HepG2 (cell line): ENCODE data around the gene PLEKHH1. TPM values are rescaled to one million over a fixed set of nuclear protein-coding genes. Genes with fewer than 3 reads are reported as not detected.
A peak's percentile ranks its signal among the peaks of the same experiment; 100 is the strongest.

Source experiments
- ARID5B ChIP-seq: IDR thresholded peaks from 2 replicates; pipeline ENCODE4 v1.4.0; 2020; ENCODE audit warnings: mild to moderate bottlenecking, missing genetic modification reagents
- CEBPG ChIP-seq: IDR thresholded peaks from 2 replicates; pipeline ENCODE4 v1.6.1; 2016
- DMAP1 ChIP-seq: IDR thresholded peaks from 2 replicates; pipeline ENCODE4 v1.6.1; 2016
- DRAP1 ChIP-seq: IDR thresholded peaks from 2 replicates; pipeline ENCODE4 v1.6.1; 2016; ENCODE audit warnings: missing genetic modification reagents, missing compliant biosample characterization
- JUN ChIP-seq: sonication (generic); formaldehyde crosslinking; IDR thresholded peaks from 2 replicates; pipeline ENCODE4 v1.4.0; 2020; ENCODE audit warnings: mild to moderate bottlenecking, missing genetic modification reagents
- KDM2A ChIP-seq: sonication (generic); formaldehyde crosslinking; IDR thresholded peaks from 2 replicates; pipeline ENCODE4 v1.4.0; 2020; ENCODE audit warnings: low read depth, missing genetic modification reagents, borderline replicate concordance
- KMT2A ChIP-seq: sonication (generic); formaldehyde crosslinking; IDR thresholded peaks from 2 replicates; pipeline ENCODE4 v1.4.0; 2020; ENCODE audit warnings: missing genetic modification reagents
- MED1 ChIP-seq: sonication (generic); formaldehyde crosslinking; IDR thresholded peaks from 2 replicates; pipeline ENCODE4 v1.4.0; 2020; ENCODE audit warnings: missing genetic modification reagents
- PITX1 ChIP-seq: sonication (generic); formaldehyde crosslinking; IDR thresholded peaks from 2 replicates; pipeline ENCODE4 v1.5.1; 2020; ENCODE audit warnings: mild to moderate bottlenecking, missing genetic modification reagents
- RXRA ChIP-seq: sonication (generic); formaldehyde crosslinking; IDR thresholded peaks from 2 replicates; pipeline ENCODE4 v1.5.1; 2020; ENCODE audit warnings: missing genetic modification reagents
- SAP130 ChIP-seq: IDR thresholded peaks from 2 replicates; pipeline ENCODE4 v1.6.1; 2016; ENCODE audit warnings: low read depth
- SOX6 ChIP-seq, 2 experiments: fragments of 450-650 bp in 1 of 2; sonication (generic) in 1 of 2; formaldehyde crosslinking in 1 of 2; IDR thresholded peaks; 2 replicates each; pipeline versions ENCODE4 v1.4.0 to v1.6.1; 2017 to 2020; ENCODE audit warnings: antibody characterized with exemption in 1 of 2, mild to moderate bottlenecking in 1 of 2, missing genetic modification reagents in 1 of 2
- TFDP2 ChIP-seq: sonication (generic); formaldehyde crosslinking; IDR thresholded peaks from 2 replicates; pipeline ENCODE4 v1.4.0; 2020; ENCODE audit warnings: missing genetic modification reagents
- ZC3H4 ChIP-seq: sonication (generic); formaldehyde crosslinking; IDR thresholded peaks from 2 replicates; pipeline ENCODE4 v1.4.0; 2020; ENCODE audit warnings: missing genetic modification reagents, borderline replicate concordance
- ZFY ChIP-seq: sonication (generic); formaldehyde crosslinking; IDR thresholded peaks from 2 replicates; pipeline ENCODE4 v1.4.0; 2020; ENCODE audit warnings: missing genetic modification reagents
- ZNF251 ChIP-seq: sonication (generic); formaldehyde crosslinking; IDR thresholded peaks from 2 replicates; pipeline ENCODE4 v1.9.0; 2021; ENCODE audit warnings: mild to moderate bottlenecking, missing genetic modification reagents
- ZNF317 ChIP-seq: sonication (generic); formaldehyde crosslinking; IDR thresholded peaks from 2 replicates; pipeline ENCODE4 v1.5.0; 2020; ENCODE audit warnings: mild to moderate bottlenecking, missing genetic modification reagents
- ZNF556 ChIP-seq: sonication (generic); formaldehyde crosslinking; IDR thresholded peaks from 2 replicates; pipeline ENCODE4 v1.4.0; 2020; ENCODE audit warnings: mild to moderate bottlenecking, missing genetic modification reagents, borderline replicate concordance
- ZNF580 ChIP-seq: IDR thresholded peaks from 2 replicates; pipeline ENCODE4 v1.6.1; 2016; ENCODE audit warnings: low read depth, borderline replicate concordance
- ZNF776 ChIP-seq: sonication (generic); formaldehyde crosslinking; IDR thresholded peaks from 2 replicates; pipeline ENCODE4 v1.4.0; 2020; ENCODE audit warnings: mild to moderate bottlenecking, missing genetic modification reagents
- polyA plus RNA-seq, 8 experiments: library from polyadenylated mRNA; depleted of rRNA in 3 of 8; stranded (reverse) in 7 of 8; unstranded in 1 of 8; fragments of >200 nt; fragmentation: Illumina TruSeq in 4 of 8; extraction: Trizol in 4 of 8; gene quantifications; 2 replicates each; pipeline versions ENCODE4 v1.2.1 to v1.2.3, GENCODE V29; 2011 to 2016; ENCODE audit warnings: low read depth in 4 of 8, missing spikeins in 1 of 8, mixed read lengths in 1 of 8; ENCODE audit not compliant: insufficient read depth in 1 of 8
- total RNA-seq, 5 experiments: library from RNA; depleted of rRNA; stranded (reverse); fragments of >200 nt; fragmentation: Illumina TruSeq; extraction: Trizol; gene quantifications; 2 replicates each; pipeline ENCODE4 v1.2.3, GENCODE V29; 2016; ENCODE audit warnings: low read depth in 1 of 5
- TF ChIP-seq, protein P1 (sequence below): sonication (generic); formaldehyde crosslinking; IDR thresholded peaks from 2 replicates; pipeline ENCODE4 v1.5.0; 2020; ENCODE audit warnings: missing genetic modification reagents, mild to moderate bottlenecking, borderline replicate concordance
- TF ChIP-seq, protein P2 (sequence below): sonication (generic); formaldehyde crosslinking; IDR thresholded peaks from 2 replicates; pipeline ENCODE4 v1.5.0; 2020; ENCODE audit warnings: missing genetic modification reagents, mild to moderate bottlenecking, borderline replicate concordance

Gene PLEKHH1
- total and polyA plus RNA-seq, 2 of the 13 experiments (the other 11 are each of a cell fraction or from before 2014, with no cell fraction given): 8.6 to 15.8 TPM

- TF ChIP-seq, protein P1, sequence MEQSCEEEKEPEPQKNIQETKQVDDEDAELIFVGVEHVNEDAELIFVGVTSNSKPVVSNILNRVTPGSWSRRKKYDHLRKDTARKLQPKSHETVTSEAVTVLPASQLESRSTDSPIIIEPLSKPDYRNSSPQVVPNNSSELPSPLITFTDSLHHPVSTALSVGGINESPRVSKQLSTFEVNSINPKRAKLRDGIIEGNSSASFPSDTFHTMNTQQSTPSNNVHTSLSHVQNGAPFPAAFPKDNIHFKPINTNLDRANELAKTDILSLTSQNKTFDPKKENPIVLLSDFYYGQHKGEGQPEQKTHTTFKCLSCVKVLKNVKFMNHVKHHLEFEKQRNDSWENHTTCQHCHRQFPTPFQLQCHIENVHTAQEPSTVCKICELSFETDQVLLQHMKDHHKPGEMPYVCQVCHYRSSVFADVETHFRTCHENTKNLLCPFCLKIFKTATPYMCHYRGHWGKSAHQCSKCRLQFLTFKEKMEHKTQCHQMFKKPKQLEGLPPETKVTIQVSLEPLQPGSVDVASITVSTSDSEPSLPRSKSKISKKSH: peak; percentile 64; the same call in 1 of the 2 replicates
- peak; percentile 43; the same call in 1 of the 2 replicates for TF ChIP-seq ARID5B
- TF ChIP-seq KDM2A (CRISPR knock-in tag): peak; percentile 82
- TF ChIP-seq ZC3H4 (CRISPR knock-in tag): no peak
- 0 out of 2 replicates have a peak, but pooled peaks have one; percentile 12 for TF ChIP-seq CEBPG (CRISPR knock-in tag)
- no peak for TF ChIP-seq PITX1 (CRISPR knock-in tag)
- 0 out of 2 replicates have a peak, but pooled peaks have one; percentile 55 for TF ChIP-seq ZNF776 (CRISPR knock-in tag)
- TF ChIP-seq DRAP1 (CRISPR knock-in tag): peak; percentile 76
- no peak for TF ChIP-seq ZNF580 (CRISPR knock-in tag)
- peak; percentile 69 for TF ChIP-seq KMT2A (CRISPR knock-in tag)
- TF ChIP-seq DMAP1 (CRISPR knock-in tag): peak; percentile 26; the same call in 1 of the 2 replicates
- TF ChIP-seq, protein P2, sequence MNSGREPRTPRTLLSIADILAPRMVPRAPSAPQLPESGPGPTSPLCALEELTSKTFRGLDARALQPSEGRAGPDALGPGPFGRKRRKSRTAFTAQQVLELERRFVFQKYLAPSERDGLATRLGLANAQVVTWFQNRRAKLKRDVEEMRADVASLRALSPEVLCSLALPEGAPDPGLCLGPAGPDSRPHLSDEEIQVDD: no peak
- 0 out of 2 replicates have a peak, but pooled peaks have one; percentile 21 for TF ChIP-seq MED1
- no peak for TF ChIP-seq JUN (CRISPR knock-in tag)
- no peak for TF ChIP-seq SOX6 (IDR thresholded peaks at IDR 0.05)
- 0 out of 2 replicates have a peak, but pooled peaks have one; percentile 10 for TF ChIP-seq SOX6 (CRISPR knock-in tag; IDR thresholded peaks at IDR 0.05)
- 0 out of 2 replicates have a peak, but pooled peaks have one; percentile 10 for TF ChIP-seq ZNF317 (CRISPR knock-in tag)
- TF ChIP-seq TFDP2 (CRISPR knock-in tag): 0 out of 2 replicates have a peak, but pooled peaks have one; percentile 31
- peak; percentile 50 for TF ChIP-seq SAP130 (CRISPR knock-in tag)
- TF ChIP-seq ZNF556: peak; percentile 30; the same call in 1 of the 2 replicates
- peak; percentile 68; the same call in 1 of the 2 replicates for TF ChIP-seq ZFY (CRISPR knock-in tag)
- TF ChIP-seq RXRA (CRISPR knock-in tag): 0 out of 2 replicates have a peak, but pooled peaks have one; percentile 0
- no peak for TF ChIP-seq ZNF251 (CRISPR knock-in tag)
Observed at GRCh38 chr14:67532998-67533753, at the start of gene PLEKHH1 (continued).
